Measurements from ENCODE around the gene VCX. TPM values are rescaled to one million over a fixed set of nuclear protein-coding genes. Genes with fewer than 3 reads are reported as not detected.
"Not testable (repeated sequence)": the region's sequence is repeated elsewhere in the genome, so short reads cannot be mapped to it uniquely, and the experiment has no call there.

VCX gene
- total RNA-seq: not detected

GRCh38 chrX:7842871-7843270 is at the start of gene VCX:
Gene VCX (plus strand): TSS chrX:7843171. CDS start chrX:7843204, 33 bp downstream.
- not testable (repeated sequence) for DNase-seq (ENCODE audit: low read depth in 2 of 3, low spot score in 2 of 3)

GRCh38 chrX:7798327-7798726 is 44.6 kb upstream of the VCX start:
- DNase-seq (ENCODE audit: low read depth in 2 of 3, low spot score in 2 of 3): no peak

GRCh38 chrX:7801711-7802110 is 41.3 kb upstream of the VCX start:
- DNase-seq (ENCODE audit: low read depth in 2 of 3, low spot score in 2 of 3): no peak

GRCh38 chrX:7815166-7815805 is 27.7 kb upstream of the VCX start:
- DNase-seq (ENCODE audit: low read depth in 2 of 3, low spot score in 2 of 3): no peak

- no peak for DNase-seq (ENCODE audit: low read depth in 2 of 3, low spot score in 2 of 3)
Measured at GRCh38 chrX:7828594-7828993, 14.4 kb upstream of the VCX start.

- DNase-seq (ENCODE audit: low read depth in 2 of 3, low spot score in 2 of 3): no peak
Measured at GRCh38 chrX:7841084-7841805, 1.7 kb upstream of the VCX start.

GRCh38 chrX:7852166-7852565 is 9.2 kb downstream of the VCX start:
- DNase-seq (ENCODE audit: low read depth in 2 of 3, low spot score in 2 of 3): no peak

DNA sequence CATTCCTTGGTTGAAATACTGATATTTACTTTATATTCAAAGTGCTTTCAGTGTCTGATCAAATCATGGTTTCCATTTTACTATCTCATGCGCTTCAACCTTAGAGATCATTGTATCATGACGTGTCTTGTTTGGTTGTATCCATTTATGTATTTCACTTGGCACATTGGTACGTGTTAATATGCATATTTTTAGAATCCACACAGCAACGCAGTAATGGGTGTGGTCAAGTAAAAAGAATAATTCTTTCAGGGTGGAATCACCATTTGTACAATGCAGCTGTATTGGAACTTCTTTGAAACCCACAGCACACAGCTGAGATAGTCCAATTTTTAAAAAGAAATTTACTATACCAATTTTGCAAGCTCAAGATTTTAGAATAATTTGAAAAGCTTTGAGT is 29.1 kb downstream of the VCX start:
- DNase-seq (ENCODE audit: low read depth in 2 of 3, low spot score in 2 of 3): no peak

GRCh38 chrX:7876957-7877356 is 34.0 kb downstream of the VCX start:
- DNase-seq (ENCODE audit: low read depth in 2 of 3, low spot score in 2 of 3): no peak

DNA sequence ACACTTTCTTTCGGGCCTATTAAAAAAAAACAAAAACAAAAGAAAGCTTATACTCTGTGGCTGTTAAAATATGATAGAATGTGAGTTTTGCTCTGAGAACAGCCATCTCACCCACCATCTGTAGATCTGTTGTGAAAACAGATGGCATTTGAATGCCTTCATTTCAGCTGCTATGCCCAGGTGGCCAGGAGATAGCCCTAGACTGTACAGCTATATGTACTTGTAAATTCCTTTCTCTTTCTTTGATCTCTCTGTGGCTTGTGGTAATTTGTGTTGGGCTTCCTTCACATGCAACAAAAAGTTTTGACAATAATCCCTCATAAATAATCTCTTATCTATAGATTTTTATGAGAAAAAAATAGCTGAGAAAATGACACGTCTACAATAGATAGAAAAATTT is 46.2 kb downstream of the VCX start:
- no peak for DNase-seq (ENCODE audit: low read depth in 2 of 3, low spot score in 2 of 3)

- DNase-seq (ENCODE audit: low read depth in 2 of 3, low spot score in 2 of 3): no peak
Measured at GRCh38 chrX:7889680-7890079, 46.7 kb downstream of the VCX start.

DNA sequence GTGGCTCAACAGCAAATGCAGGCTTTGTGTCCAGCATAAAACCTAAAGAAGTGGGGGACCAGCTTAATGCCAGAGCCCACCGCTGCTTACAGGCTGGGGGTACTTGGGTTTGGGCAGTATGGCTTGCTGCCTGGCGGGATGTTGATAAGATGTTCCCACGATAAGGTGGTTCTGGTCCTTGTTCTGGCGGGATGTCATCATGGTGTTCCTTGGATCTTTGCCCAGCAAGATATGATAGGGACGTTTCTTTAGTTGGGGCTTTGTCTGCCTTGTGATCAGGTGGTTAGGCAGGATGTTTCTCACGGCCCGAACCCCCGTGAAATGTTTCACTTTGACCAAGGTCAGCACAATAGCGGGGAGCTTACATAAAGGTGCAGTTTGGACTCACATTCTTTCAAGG is 49.0 kb downstream of the VCX start:
- DNase-seq (ENCODE audit: low read depth in 2 of 3, low spot score in 2 of 3): no peak

Other genes with a start within 250 kb of the VCX start
- 4.3 TPM for gene PNPLA4, start 84.2 kb downstream of the VCX start, total RNA-seq

Measured in hematopoietic multipotent progenitor cell (in vitro differentiated cells).